H1 (cell line): Measurements from ENCODE around the gene TYW5. TPM values are rescaled to one million over a fixed set of nuclear protein-coding genes. Genes with fewer than 3 reads are reported as not detected.

Experiments used
- NRF1 ChIP-seq: IDR thresholded peaks from 2 replicates; pipeline ENCODE4 v1.6.1; 2011; ENCODE audit warnings: mild to moderate bottlenecking, low read depth, low read length, improper control_type of control experiment
- POLR2A ChIP-seq, 2 experiments: IDR thresholded peaks; 1 replicate in 1 of 2; 2 replicates in 1 of 2; pipeline ENCODE4 v1.6.1; 2011; ENCODE audit warnings: low read depth in 2 of 2, low read length in 2 of 2, mild to moderate bottlenecking in 2 of 2; ENCODE audit errors: control extremely low read depth in 1 of 2
- TCF12 ChIP-seq: IDR thresholded peaks from 2 replicates; pipeline ENCODE4 v1.6.1; 2011; ENCODE audit warnings: low read depth, mild to moderate bottlenecking, low read length
- polyA plus RNA-seq, 7 experiments: library from polyadenylated mRNA; depleted of rRNA in 3 of 7; stranded (reverse) in 5 of 7; unstranded in 2 of 7; fragments of >200 nt in 5 of 7; fragments of 200-250 nt in 2 of 7; gene quantifications; 1 replicate in 5 of 7; 2 replicates in 1 of 7; 4 replicates in 1 of 7; pipeline versions ENCODE4 v1.2.1 to v1.2.3, GENCODE V29; 2011 to 2013; ENCODE audit warnings: missing spikeins in 2 of 7, mixed read lengths in 2 of 7
- total RNA-seq: library from RNA; stranded (reverse); fragmentation: NEBNext Ultra II Directional; extraction: Animal tissue kit (Norgen Biotek cat#: 25700); gene quantifications from 2 replicates; pipeline ENCODE4 v1.2.1, GENCODE V29; 2021

Gene TYW5
- total and polyA plus RNA-seq, 2 of the 8 experiments (the other 6 are each of a cell fraction or from before 2014, with no cell fraction given), result 5.4 to 11.3 TPM

GRCh38 chr2:199988151-199988550 is 32.9 kb upstream of the TYW5 start (continued):
- TF ChIP-seq NRF1 (no peak), TCF12 (no peak), POLR2A (IDR thresholded peaks at IDR 0.05; ENCODE audit: control extremely low read depth in 1 of 2, low read depth in 2 of 2, low read length in 2 of 2) (no peak)
